HepG2 (cell line): ENCODE measurements around the gene ZNF157. TPM values are rescaled to one million over a fixed set of nuclear protein-coding genes. Genes with fewer than 3 reads are reported as not detected.

Source experiments
- ATAC-seq: fragments of 200-7000 bp; cut with Tn5 transposase; 3 replicates; pipeline ENCODE4 v1.9.1; 2020; ENCODE audit warnings: mild to moderate bottlenecking, moderate library complexity
- Bru-seq: library from RNA; stranded (reverse); fragments of 400-500 nt; gene quantifications from one replicate; lab custom pipeline; 2021; lab: Mats Ljungman, UMichigan
- BruChase-seq, 2 experiments: library from RNA; stranded (reverse); fragments of 400-500 nt; gene quantifications; one replicate each; lab custom pipeline; 2021; lab: Mats Ljungman, UMichigan
- BruUV-seq: library from RNA; stranded (reverse); fragments of 400-500 nt; replicated peaks from 2 replicates; lab custom pipeline; 2021; lab: Mats Ljungman, UMichigan
- CTCF ChIA-PET: fragments of 300-600 bp; formaldehyde crosslinking; extraction: SDS; loops from one replicate; lab custom pipeline; 2021; ENCODE audit warnings: low total read pairs, inconsistent platforms, low intra/inter-chr PET ratio; lab: Yijun Ruan, JAX
- POLR2A ChIA-PET: fragments of 350-600 bp; sonication (Branson Sonifier 250); formaldehyde crosslinking; loops from one replicate; lab custom pipeline; 2020; ENCODE audit warnings: antibody characterized with exemption, inconsistent platforms; lab: Yijun Ruan, JAX
- DNase-seq: peaks from one replicate; pipeline ENCODE4 v3.0.0-alpha.2; 2015; ENCODE audit warnings: low spot score
- FAIRE-seq: peaks from 3 replicates; lab custom pipeline; 2011; peaks lifted over from hg19 to GRCh38; lab: Jason Lieb, UNC
- H2AFZ ChIP-seq: one replicate; pipeline ENCODE4 v1.6.1; 2011; ENCODE audit warnings: low read length, inconsistent platforms
- H3K27ac ChIP-seq: fragments of 300-600 bp; 3 replicates; pipeline ENCODE4 v1.8.0; 2011; ENCODE audit warnings: mixed run types, mild to moderate bottlenecking, mixed read lengths, low read length, inconsistent platforms; ENCODE audit not compliant: insufficient read depth; ENCODE audit errors: extremely low read length
- H3K27me3 ChIP-seq, 2 experiments: fragments of 200-600 bp in 1 of 2; 2 replicates in 1 of 2; 3 replicates in 1 of 2; pipeline versions ENCODE4 v1.6.0 to v1.8.0; 2011; ENCODE audit warnings: low read length in 2 of 2, mild to moderate bottlenecking in 2 of 2, moderate library complexity in 2 of 2, inconsistent platforms in 1 of 2; ENCODE audit not compliant: insufficient read depth in 2 of 2, control insufficient read depth in 1 of 2
- H3K36me3 ChIP-seq, 2 experiments: fragments of 200-600 bp in 1 of 2; replicated peaks in 1 of 2; 2 replicates in 1 of 2; 3 replicates in 1 of 2; pipeline versions ENCODE4 v1.5.1 to v1.8.0; 2011; ENCODE audit warnings: low read length in 2 of 2, inconsistent platforms in 1 of 2; ENCODE audit not compliant: insufficient read depth in 2 of 2, control insufficient read depth in 1 of 2
- H3K4me1 ChIP-seq: 2 replicates; pipeline ENCODE4 v1.5.1; 2012; ENCODE audit warnings: low read length, inconsistent platforms; ENCODE audit not compliant: insufficient read depth
- H3K4me2 ChIP-seq: 2 replicates; pipeline ENCODE4 v1.6.0; 2011; ENCODE audit warnings: low read depth, low read length, inconsistent platforms
- H3K4me3 ChIP-seq, 3 experiments: fragments of 200-600 bp in 1 of 3; sonication (generic), shearing (Covaris generic) in 1 of 3; replicated peaks in 1 of 3; 2 replicates each; pipeline ENCODE4 v1.5.1; 2011 to 2016; ENCODE audit warnings: low read length in 3 of 3, inconsistent platforms in 2 of 3, low read depth in 2 of 3, mild to moderate bottlenecking in 2 of 3, control low read depth in 1 of 3, mixed read lengths in 1 of 3; ENCODE audit not compliant: insufficient read depth in 1 of 3
- H3K79me2 ChIP-seq: one replicate; pipeline ENCODE4 v1.6.1; 2011; ENCODE audit warnings: low read length, inconsistent platforms; ENCODE audit not compliant: insufficient read depth
- H3K9ac ChIP-seq: 2 replicates; pipeline ENCODE4 v1.6.0; 2011; ENCODE audit warnings: mild to moderate bottlenecking, low read depth, low read length, inconsistent platforms; ENCODE audit not compliant: insufficient read depth
- H3K9me3 ChIP-seq: 2 replicates; pipeline ENCODE4 v1.5.1; 2012; ENCODE audit warnings: mild to moderate bottlenecking, low read length
- H4K20me1 ChIP-seq: 2 replicates; pipeline ENCODE4 v1.6.0; 2011; ENCODE audit warnings: inconsistent platforms, mild to moderate bottlenecking, low read length, moderate library complexity; ENCODE audit not compliant: insufficient read depth
- ARNT ChIP-seq: fragments of 450-650 bp; IDR thresholded peaks from 2 replicates; pipeline ENCODE4 v1.6.1; 2017
- ZNF547 ChIP-seq: sonication (generic); formaldehyde crosslinking; IDR thresholded peaks from 2 replicates; pipeline ENCODE4 v1.5.1; 2020; ENCODE audit warnings: mild to moderate bottlenecking, missing genetic modification reagents
- WGBS: methylation state at CpG from one replicate; pipeline ENCODE4 v1.1.6; 2017; ENCODE audit warnings: low lambda C conversion rate; 5-methylcytosine and 5-hydroxymethylcytosine counted together
- in situ Hi-C: cut with HindIII; loops from 2 replicates; pipeline ENCODE4 v1.10.0; 2017; ENCODE audit warnings: low pct_unique_long_range_greater_than_20kb; ENCODE audit not compliant: extremely low pct_ligation_motif_present
- intact Hi-C: fragments of 100-400 bp; cut with micrococcal nuclease; formaldehyde crosslinking; loops from one replicate; pipeline ENCODE4 v1.10.0; 2022; ENCODE audit not compliant: unreplicated experiment
- long read RNA-seq, 2 experiments: library from RNA in 1 of 2; library from polyadenylated mRNA in 1 of 2; stranded (forward) in 1 of 2; unstranded in 1 of 2; transcript quantifications; one replicate each; pipeline ENCODE4 v2.0.0, GENCODE V29; 2019 to 2022
- polyA minus RNA-seq, 3 experiments: library from RNA; depleted of rRNA, polyadenylated mRNA; stranded (reverse); fragments of >200 nt; gene quantifications; 2 replicates each; pipeline ENCODE4 v1.2.3, GENCODE V29; 2011; ENCODE audit warnings: low replicate concordance in 1 of 3
- polyA plus RNA-seq, 8 experiments: library from polyadenylated mRNA; depleted of rRNA in 3 of 8; stranded (reverse) in 7 of 8; unstranded in 1 of 8; fragments of >200 nt; fragmentation: Illumina TruSeq in 4 of 8; extraction: Trizol in 4 of 8; gene quantifications; 2 replicates each; pipeline versions ENCODE4 v1.2.1 to v1.2.3, GENCODE V29; 2011 to 2016; ENCODE audit warnings: low read depth in 4 of 8, missing spikeins in 1 of 8, mixed read lengths in 1 of 8; ENCODE audit not compliant: insufficient read depth in 1 of 8
- total RNA-seq, 5 experiments: library from RNA; depleted of rRNA; stranded (reverse); fragments of >200 nt; fragmentation: Illumina TruSeq; extraction: Trizol; gene quantifications; 2 replicates each; pipeline ENCODE4 v1.2.3, GENCODE V29; 2016; ENCODE audit warnings: low read depth in 1 of 5
- TF ChIP-seq, protein P1 (sequence below): sonication (generic); formaldehyde crosslinking; IDR thresholded peaks from 2 replicates; pipeline ENCODE4 v1.5.1; 2020; ENCODE audit warnings: mild to moderate bottlenecking, moderate library complexity, missing genetic modification reagents

ZNF157 gene
- total RNA-seq (2016; rRNA removed; fragmentation: Illumina TruSeq; extraction: Trizol) (not detected in 2 replicates), polyA plus RNA-seq (2011; rRNA removed) (not detected in 2 replicates), polyA minus RNA-seq (2011; rRNA and poly(A)+ RNA removed; ENCODE audit: low replicate concordance) (not detected in 2 replicates), Bru-seq, nascent RNA (percentile 3 among the genes with signal in this experiment), BruChase-seq, experiment 1, labeled RNA remaining after a 6-hour chase (percentile 5 among the genes with signal in this experiment), BruChase-seq, experiment 2, labeled RNA remaining after a 2-hour chase (percentile 3 among the genes with signal in this experiment)
- not detected in 2 replicates for total RNA-seq (2016; cell fraction: cytosol; rRNA removed; fragmentation: Illumina TruSeq; extraction: Trizol; ENCODE audit: low read depth)
- not detected in 2 replicates for total RNA-seq (2016; cell fraction: insoluble cytoplasmic fraction; rRNA removed; fragmentation: Illumina TruSeq; extraction: Trizol)
- not detected in 2 replicates for total RNA-seq (2016; cell fraction: membrane; rRNA removed; fragmentation: Illumina TruSeq; extraction: Trizol)
- not detected in 2 replicates for total RNA-seq (2016; cell fraction: nucleus; rRNA removed; fragmentation: Illumina TruSeq; extraction: Trizol)
- not detected in 2 replicates for polyA plus RNA-seq (2011; cell fraction: cytosol; rRNA removed)
- polyA plus RNA-seq (2011; cell fraction: nucleus; rRNA removed): not detected in 2 replicates
- polyA plus RNA-seq (2012): not detected in 2 replicates
- not detected in 2 replicates for polyA plus RNA-seq (2016; cell fraction: cytosol; fragmentation: Illumina TruSeq; extraction: Trizol; ENCODE audit: low read depth)
- polyA plus RNA-seq (2016; cell fraction: insoluble cytoplasmic fraction; fragmentation: Illumina TruSeq; extraction: Trizol; ENCODE audit: low read depth): not detected in 2 replicates
- not detected in 2 replicates for polyA plus RNA-seq (2016; cell fraction: membrane; fragmentation: Illumina TruSeq; extraction: Trizol; ENCODE audit: low read depth)
- polyA plus RNA-seq (2016; cell fraction: nucleus; fragmentation: Illumina TruSeq; extraction: Trizol; ENCODE audit: insufficient read depth, low read depth): not detected in 2 replicates
- not detected in 2 replicates for polyA minus RNA-seq (2011; cell fraction: cytosol; rRNA and poly(A)+ RNA removed)
- polyA minus RNA-seq (2011; cell fraction: nucleus; rRNA and poly(A)+ RNA removed): not detected in 2 replicates
- long read RNA-seq, experiment 1: 0 reads
- long read RNA-seq, experiment 2: 0 reads

DNA sequence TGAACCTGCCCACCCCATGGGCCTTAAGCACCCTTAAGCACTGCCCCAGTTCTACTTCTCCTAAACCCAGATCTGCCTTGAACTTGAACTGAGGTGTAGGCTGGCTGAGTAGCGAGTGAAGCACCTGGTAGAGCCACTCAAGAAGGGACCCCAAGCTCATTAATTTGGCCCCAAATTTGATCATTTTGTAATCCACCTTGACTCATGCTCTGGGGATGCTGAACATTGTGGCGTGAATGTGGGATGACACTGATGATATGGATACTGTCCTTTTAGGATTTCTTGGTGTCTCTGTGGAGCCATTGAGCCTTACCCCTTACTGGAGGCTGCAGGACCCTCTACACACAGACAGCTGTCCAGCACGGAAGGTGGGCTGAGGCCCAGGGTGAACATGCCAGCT, at the start of gene ZNF157:
TSS of gene ZNF157 (plus strand) at position 301 of the 400 bp plus-strand sequence. CDS start at position 392, 91 bp downstream.
- no peak within 1 kb of the TSS for H3K9ac ChIP-seq
- H4K20me1 ChIP-seq: no peaks in the 10 kb centered on the region
- TF ChIP-seq, protein P1, sequence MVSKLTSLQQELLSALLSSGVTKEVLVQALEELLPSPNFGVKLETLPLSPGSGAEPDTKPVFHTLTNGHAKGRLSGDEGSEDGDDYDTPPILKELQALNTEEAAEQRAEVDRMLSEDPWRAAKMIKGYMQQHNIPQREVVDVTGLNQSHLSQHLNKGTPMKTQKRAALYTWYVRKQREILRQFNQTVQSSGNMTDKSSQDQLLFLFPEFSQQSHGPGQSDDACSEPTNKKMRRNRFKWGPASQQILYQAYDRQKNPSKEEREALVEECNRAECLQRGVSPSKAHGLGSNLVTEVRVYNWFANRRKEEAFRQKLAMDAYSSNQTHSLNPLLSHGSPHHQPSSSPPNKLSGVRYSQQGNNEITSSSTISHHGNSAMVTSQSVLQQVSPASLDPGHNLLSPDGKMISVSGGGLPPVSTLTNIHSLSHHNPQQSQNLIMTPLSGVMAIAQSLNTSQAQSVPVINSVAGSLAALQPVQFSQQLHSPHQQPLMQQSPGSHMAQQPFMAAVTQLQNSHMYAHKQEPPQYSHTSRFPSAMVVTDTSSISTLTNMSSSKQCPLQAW: no peak
- TF ChIP-seq ZNF547 (CRISPR knock-in tag) (no peak), ARNT (no peak)
- TF ChIP-seq, all 625 proteins: peak for 0
- no TSS peak for BruUV-seq
- no peaks in the 10 kb centered on the region for H3K4me1 ChIP-seq
- DNase-seq (no peak), ATAC-seq (no peak), FAIRE-seq (no peak)
- intact Hi-C loops (no loop called here), in situ Hi-C loops (no loop called here)
- no peak within 1 kb of the TSS for H2AFZ ChIP-seq
- no peaks in the 10 kb centered on the region for H3K36me3 ChIP-seq
- H3K9me3 ChIP-seq: no peaks in the 10 kb centered on the region
- POLR2A ChIA-PET: no interaction called here
- CTCF ChIA-PET: no interaction called here
- no peaks in the 10 kb centered on the region for H3K79me2 ChIP-seq
- H3K27me3 ChIP-seq: no peaks in the 10 kb centered on the region
- no peak within 1 kb of the TSS for H3K4me3 ChIP-seq
- H3K27ac ChIP-seq: no peak within 1 kb of the TSS
- H3K4me2 ChIP-seq: no peak within 1 kb of the TSS
- 50% methylated on average over 2 of the region's 3 CpGs for WGBS
